ENCODE measurements around the gene IFT88.

IFT88 gene

GRCh38 chr13:20525601-20526544, 41.1 kb upstream of the IFT88 start, which contains the start of gene CRYL1:
Gene CRYL1, minus strand, starts transcription at chr13:20525857. Its CDS starts 63 bp downstream, at chr13:20525794.
- CTCF ChIA-PET: no interaction called here
- peak within 1 kb of the TSS; percentile 71 for H3K4me3 ChIP-seq (ENCODE audit: low read depth, low read length)
- DNase-seq (ENCODE audit: low read depth, low spot score): peak; percentile 9
- POLR2A ChIA-PET: interaction anchor here (0.5 kb wide), 1 partner anchor 26 kb away, joined by 3 read pairs; no protein-coding TSS in a partner anchor
- TF ChIP-seq, protein P1, sequence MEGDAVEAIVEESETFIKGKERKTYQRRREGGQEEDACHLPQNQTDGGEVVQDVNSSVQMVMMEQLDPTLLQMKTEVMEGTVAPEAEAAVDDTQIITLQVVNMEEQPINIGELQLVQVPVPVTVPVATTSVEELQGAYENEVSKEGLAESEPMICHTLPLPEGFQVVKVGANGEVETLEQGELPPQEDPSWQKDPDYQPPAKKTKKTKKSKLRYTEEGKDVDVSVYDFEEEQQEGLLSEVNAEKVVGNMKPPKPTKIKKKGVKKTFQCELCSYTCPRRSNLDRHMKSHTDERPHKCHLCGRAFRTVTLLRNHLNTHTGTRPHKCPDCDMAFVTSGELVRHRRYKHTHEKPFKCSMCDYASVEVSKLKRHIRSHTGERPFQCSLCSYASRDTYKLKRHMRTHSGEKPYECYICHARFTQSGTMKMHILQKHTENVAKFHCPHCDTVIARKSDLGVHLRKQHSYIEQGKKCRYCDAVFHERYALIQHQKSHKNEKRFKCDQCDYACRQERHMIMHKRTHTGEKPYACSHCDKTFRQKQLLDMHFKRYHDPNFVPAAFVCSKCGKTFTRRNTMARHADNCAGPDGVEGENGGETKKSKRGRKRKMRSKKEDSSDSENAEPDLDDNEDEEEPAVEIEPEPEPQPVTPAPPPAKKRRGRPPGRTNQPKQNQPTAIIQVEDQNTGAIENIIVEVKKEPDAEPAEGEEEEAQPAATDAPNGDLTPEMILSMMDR (IDR thresholded peaks at IDR 0.05; ENCODE audit: insufficient read depth, low read length, missing control alignments): no peak

DNA sequence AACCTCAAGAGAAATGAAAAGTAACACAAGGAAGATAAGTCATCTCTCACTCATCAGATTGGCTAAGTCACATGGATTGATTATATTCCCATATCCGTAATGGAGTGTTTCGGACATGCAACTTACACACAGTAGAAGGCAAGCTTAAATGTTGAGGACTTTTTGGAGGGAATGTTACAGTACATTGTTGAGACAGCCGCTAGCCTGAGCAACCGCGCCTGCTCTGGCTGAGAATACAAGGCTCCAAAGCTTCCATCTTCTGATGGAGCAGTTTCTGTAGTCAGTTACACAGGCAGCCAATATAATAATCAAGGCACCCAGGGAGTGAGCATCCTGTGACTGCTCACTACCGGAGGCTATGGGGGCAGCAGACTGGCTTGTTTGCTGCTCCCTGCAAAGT, 40.3 kb upstream of the IFT88 start:
- no peak for DNase-seq (ENCODE audit: low read depth, low spot score)
- CTCF ChIA-PET: interaction anchor here (0.8 kb wide), 1 partner anchor 302 kb away, joined by 4 read pairs; no protein-coding TSS in a partner anchor
- no peak overlapping the region; the same call in 1 of the 2 replicates for H3K4me3 ChIP-seq (ENCODE audit: low read depth, low read length)
- POLR2A ChIA-PET: interaction anchor here (0.5 kb wide), 1 partner anchor 27 kb away, joined by 3 read pairs; no protein-coding TSS in a partner anchor
- TF ChIP-seq, protein P1 (IDR thresholded peaks at IDR 0.05; ENCODE audit: insufficient read depth, low read length, missing control alignments): no peak

GRCh38 chr13:20528452-20528851, 38.5 kb upstream of the IFT88 start:
- POLR2A ChIA-PET: no interaction called here
- TF ChIP-seq, protein P1 (IDR thresholded peaks at IDR 0.05; ENCODE audit: insufficient read depth, low read length, missing control alignments): no peak
- CTCF ChIA-PET: no interaction called here

DNA sequence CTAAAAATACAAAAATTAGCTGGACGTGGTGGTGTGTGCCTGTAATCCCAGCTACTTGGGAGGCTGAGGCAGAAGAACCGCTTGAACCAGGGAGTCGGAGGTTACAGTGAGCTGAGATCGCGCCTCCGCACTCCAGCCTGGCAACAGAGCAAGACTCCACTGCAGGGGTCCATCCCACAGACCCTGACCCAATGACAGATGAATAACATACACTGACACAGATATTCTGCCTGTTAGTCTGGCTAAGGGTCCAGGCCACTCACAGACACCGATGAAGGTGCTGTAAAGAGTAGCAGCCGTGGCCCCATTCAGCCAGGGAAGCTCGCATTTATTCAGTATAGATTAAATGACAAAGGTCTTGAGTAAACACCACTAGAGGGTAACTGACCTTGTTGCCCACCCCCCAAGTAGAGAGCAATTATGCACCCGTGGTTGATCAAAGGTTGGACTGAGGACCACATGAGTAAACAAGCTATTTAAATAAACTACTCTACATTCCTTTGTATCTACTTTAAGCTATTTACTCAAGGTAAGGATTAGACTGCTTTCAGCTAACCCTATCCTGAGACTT, 32.8 kb upstream of the IFT88 start:
- POLR2A ChIA-PET: no interaction called here
- CTCF ChIA-PET: no interaction called here

More at GRCh38 chr13:20528452-20528851, 38.5 kb upstream of the IFT88 start:
- H3K4me3 ChIP-seq (ENCODE audit: low read depth, low read length): no peak overlapping the region
- DNase-seq (ENCODE audit: low read depth, low spot score): no peak

DNA sequence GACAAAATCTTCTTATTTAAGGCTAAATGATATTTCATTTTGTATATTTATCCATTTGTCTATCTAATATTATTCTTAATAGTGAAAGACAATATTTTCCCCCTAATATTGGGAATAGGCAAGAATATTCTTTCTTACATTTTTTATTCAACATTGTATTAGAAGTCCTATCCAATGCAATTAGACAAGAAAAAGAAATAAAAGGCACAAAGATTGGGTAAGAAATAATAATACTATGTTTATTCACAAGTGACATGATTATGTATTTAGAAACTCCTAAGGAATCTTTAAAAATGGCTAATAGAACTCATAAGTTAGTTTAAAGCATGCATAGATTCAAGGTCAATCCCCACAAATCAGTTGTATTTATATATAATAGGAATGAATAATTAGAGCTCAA, 30.0 kb upstream of the IFT88 start:
- CTCF ChIA-PET: no interaction called here

More for the DNA sequence above, 32.8 kb upstream of the IFT88 start:
- TF ChIP-seq, protein P1 (IDR thresholded peaks at IDR 0.05; ENCODE audit: insufficient read depth, low read length, missing control alignments): no peak
- no peak for DNase-seq (ENCODE audit: low read depth, low spot score)
- H3K4me3 ChIP-seq (ENCODE audit: low read depth, low read length): no peak overlapping the region

More for the DNA sequence above, 30.0 kb upstream of the IFT88 start:
- POLR2A ChIA-PET: no interaction called here
- TF ChIP-seq, protein P1 (IDR thresholded peaks at IDR 0.05; ENCODE audit: insufficient read depth, low read length, missing control alignments): no peak
- no peak overlapping the region for H3K4me3 ChIP-seq (ENCODE audit: low read depth, low read length)
- no peak for DNase-seq (ENCODE audit: low read depth, low spot score)
